Measurements from ENCODE around the gene PRSS36. TPM values are rescaled to one million over a fixed set of nuclear protein-coding genes. Genes with fewer than 3 reads are reported as not detected.
"Not testable (repeated sequence)": the region's sequence is repeated elsewhere in the genome, so short reads cannot be mapped to it uniquely, and the experiment has no call there.

Gene PRSS36
- total RNA-seq, 1 experiment from 2014 or later: 1.6 TPM

- ChIA-PET CTCF (interaction anchor here (0.5 to 2.8 kb wide), 24 partner anchors 8 to 1100 kb away, joined by 3 to 43 read pairs (median 4); partner anchors contain the start of genes FUS, HSD3B7, KAT8 and ORAI3), POLR2A (interaction anchor here (0.5 to 2.2 kb wide), 8 partner anchors 11 to 571 kb away, joined by 3 to 61 read pairs (median 14); partner anchors contain the start of genes FUS, KAT8, ZNF646 and ZNF668)
- Mint-ChIP-seq H3K4me1 (ENCODE audit: low read depth, unreplicated experiment) (peaks cover 20% of the 10 kb centered on the region), H3K27me3 (ENCODE audit: insufficient read depth, unreplicated experiment) (no peaks in the 10 kb centered on the region), H3K27ac (ENCODE audit: unreplicated experiment) (peak overlapping the region; percentile 83), H3K4me3 (ENCODE audit: unreplicated experiment) (peak overlapping the region; percentile 66), H3K9me3 (ENCODE audit: unreplicated experiment) (no peaks in the 10 kb centered on the region), H3K36me3 (ENCODE audit: insufficient read depth, unreplicated experiment) (peaks cover 26% of the 10 kb centered on the region)
- peak; percentile 98 to 99 for DNase-seq
- H3K36me3 ChIP-seq (ENCODE audit: control insufficient read depth, insufficient read depth, low read length): no peaks in the 10 kb centered on the region
- H3K9me3 ChIP-seq: no peaks in the 10 kb centered on the region
- intact Hi-C loops (cut with micrococcal nuclease; ENCODE audit: unreplicated experiment): loop anchor here (1.0 to 5.0 kb wide), 8 partner anchors 11 to 185 kb away; partner anchors contain the start of genes BCKDK, HSD3B7, KAT8 and SETD1A
- peak; percentile 81 to 93 for TF ChIP-seq CTCF (IDR thresholded peaks at IDR 0.05; ENCODE audit: insufficient read depth in 1 of 2, low read depth in 1 of 2, low read length in 1 of 2, severe bottlenecking in 1 of 2, unreplicated experiment in 1 of 2)
- BruUV-seq (replicated peaks): no TSS peak
- H3K27me3 ChIP-seq (replicated peaks; ENCODE audit: control insufficient read depth, insufficient read depth, low read length): no peaks in the 10 kb centered on the region
- H3K4me1 ChIP-seq: peaks cover 54% of the 10 kb centered on the region
- H3K4me3 ChIP-seq (ENCODE audit: low read depth, low read length): peak overlapping the region; percentile 46
Observed at GRCh38 chr16:31142109-31143010, 7.5 kb downstream of the PRSS36 start.

GRCh38 chr16:31141489-31142108 is 8.3 kb downstream of the PRSS36 start:
- peaks cover 26% of the 10 kb centered on the region for H3K36me3 Mint-ChIP-seq (ENCODE audit: insufficient read depth, unreplicated experiment)
- peaks cover 61% of the 10 kb centered on the region for H3K4me1 ChIP-seq
- no peaks in the 10 kb centered on the region for H3K9me3 ChIP-seq
- ChIA-PET CTCF (interaction anchor here (0.5 to 2.8 kb wide), 23 partner anchors 7 to 784 kb away, joined by 3 to 43 read pairs (median 4); partner anchors contain the start of genes FUS, HSD3B7, KAT8 and ORAI3), POLR2A (interaction anchor here (0.5 to 2.2 kb wide), 8 partner anchors 11 to 572 kb away, joined by 3 to 61 read pairs (median 14); partner anchors contain the start of genes FUS, KAT8, ZNF646 and ZNF668)
- H3K27ac Mint-ChIP-seq (ENCODE audit: unreplicated experiment): peak overlapping the region; percentile 83
- H3K27me3 Mint-ChIP-seq (ENCODE audit: insufficient read depth, unreplicated experiment): no peaks in the 10 kb centered on the region
- no peak for TF ChIP-seq CTCF (IDR thresholded peaks at IDR 0.05; ENCODE audit: insufficient read depth in 1 of 2, low read depth in 1 of 2, low read length in 1 of 2, severe bottlenecking in 1 of 2, unreplicated experiment in 1 of 2)
- TSS peak; percentile 36 for BruUV-seq (replicated peaks)
- peak in 1 of 2 experiments; percentile 42 for DNase-seq
- no peaks in the 10 kb centered on the region for H3K36me3 ChIP-seq (ENCODE audit: control insufficient read depth, insufficient read depth, low read length)
- peak overlapping the region; percentile 10; the same call in 1 of the 2 replicates for H3K4me3 ChIP-seq (ENCODE audit: low read depth, low read length)
- H3K9me3 Mint-ChIP-seq (ENCODE audit: unreplicated experiment): no peaks in the 10 kb centered on the region
- no peaks in the 10 kb centered on the region for H3K27me3 ChIP-seq (replicated peaks; ENCODE audit: control insufficient read depth, insufficient read depth, low read length)
- peak overlapping the region; percentile 66 for H3K4me3 Mint-ChIP-seq (ENCODE audit: unreplicated experiment)
- peaks cover 20% of the 10 kb centered on the region for H3K4me1 Mint-ChIP-seq (ENCODE audit: low read depth, unreplicated experiment)
- intact Hi-C loops (cut with micrococcal nuclease; ENCODE audit: unreplicated experiment): loop anchor here (1.0 to 5.0 kb wide), 8 partner anchors 10 to 184 kb away; partner anchors contain the start of genes BCKDK, HSD3B7, KAT8 and SETD1A

- H3K27me3 Mint-ChIP-seq (ENCODE audit: insufficient read depth, unreplicated experiment); H3K9me3 Mint-ChIP-seq (ENCODE audit: unreplicated experiment); H3K27me3 ChIP-seq (replicated peaks; ENCODE audit: control insufficient read depth, insufficient read depth, low read length); H3K9me3 ChIP-seq; H3K4me3 ChIP-seq (ENCODE audit: low read depth, low read length); DNase-seq; H3K36me3 ChIP-seq (ENCODE audit: control insufficient read depth, insufficient read depth, low read length); BruUV-seq (replicated peaks): not testable (repeated sequence)
- Mint-ChIP-seq H3K4me3 (ENCODE audit: unreplicated experiment) (peak overlapping the region; percentile 66), H3K27ac (ENCODE audit: unreplicated experiment) (peak overlapping the region; percentile 90), H3K36me3 (ENCODE audit: insufficient read depth, unreplicated experiment) (peaks cover 30% of the 10 kb centered on the region), H3K4me1 (ENCODE audit: low read depth, unreplicated experiment) (peaks cover 24% of the 10 kb centered on the region)
- POLR2A ChIA-PET: interaction anchor here (1.4 to 2.2 kb wide), 2 partner anchors 24 to 302 kb away, joined by 4 to 61 read pairs; partner anchors contain the start of genes KAT8 and ZNF843
- intact Hi-C loops (cut with micrococcal nuclease; ENCODE audit: unreplicated experiment): loop anchor here (5.0 kb wide), 3 partner anchors 34 to 154 kb away; partner anchors contain the start of genes BCKDK, HSD3B7 and STX4
- CTCF ChIA-PET: interaction anchor here (1.1 kb wide), 1 partner anchor 47 kb away, joined by 3 read pairs; no protein-coding TSS in a partner anchor
- H3K4me1 ChIP-seq: peaks cover 66% of the 10 kb centered on the region
Observed at GRCh38 chr16:31141071-31141469, 8.8 kb downstream of the PRSS36 start.

Measured in Caco-2 (cell line).